Adrenal gland (tissue), 5 donors: ENCODE results near the gene SULT1A2.
"Not testable (repeated sequence)": the region's sequence is repeated elsewhere in the genome, so short reads cannot be mapped to it uniquely, and the experiment has no call there.

Source experiments
- POLR2A ChIP-seq, 2 donors: fragments of 450-650 bp; IDR thresholded peaks; one replicate each; pipeline ENCODE4 v1.6.1; 2017; ENCODE audit warnings: antibody characterized with exemption in 2 of 2, mild to moderate bottlenecking in 2 of 2, moderate library complexity in 1 of 2
- TF ChIP-seq, protein P1 (sequence below), 6 experiments: fragments of 450-650 bp in 4 of 6; fragments of 200-600 bp in 2 of 6; sonication (generic) in 1 of 6; IDR thresholded peaks; 1 replicate in 5 of 6; 2 replicates in 1 of 6; pipeline versions ENCODE4 v1.5.1 to v1.8.0; 2016 to 2021; ENCODE audit warnings: antibody characterized with exemption in 6 of 6, mild to moderate bottlenecking in 2 of 6, moderate library complexity in 1 of 6
- donor health status: DM: no; HTN: no; CAD: no.

DNA sequence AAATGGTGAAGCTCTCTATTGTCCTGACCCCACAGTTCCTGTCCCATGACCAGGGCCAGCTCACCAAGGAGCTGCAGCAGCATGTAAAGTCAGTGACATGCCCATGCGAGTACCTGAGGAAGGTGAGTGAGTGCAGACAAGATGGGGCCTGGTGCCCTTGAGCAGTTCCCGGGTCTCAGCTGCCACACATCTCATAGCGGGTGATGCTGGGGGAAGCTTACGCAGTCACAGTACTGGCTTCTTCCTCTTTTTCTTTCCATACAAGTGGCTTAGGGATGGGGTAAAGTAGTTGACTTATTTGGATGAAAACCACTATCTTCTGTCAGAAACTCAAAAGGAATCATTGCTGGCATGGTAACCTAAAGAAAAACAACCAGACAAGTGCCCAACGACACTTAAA lies 41.5 kb upstream of the SULT1A2 start:
- TF ChIP-seq POLR2A (IDR thresholded peaks at IDR 0.05), result not testable (repeated sequence)
- TF ChIP-seq, protein P1, sequence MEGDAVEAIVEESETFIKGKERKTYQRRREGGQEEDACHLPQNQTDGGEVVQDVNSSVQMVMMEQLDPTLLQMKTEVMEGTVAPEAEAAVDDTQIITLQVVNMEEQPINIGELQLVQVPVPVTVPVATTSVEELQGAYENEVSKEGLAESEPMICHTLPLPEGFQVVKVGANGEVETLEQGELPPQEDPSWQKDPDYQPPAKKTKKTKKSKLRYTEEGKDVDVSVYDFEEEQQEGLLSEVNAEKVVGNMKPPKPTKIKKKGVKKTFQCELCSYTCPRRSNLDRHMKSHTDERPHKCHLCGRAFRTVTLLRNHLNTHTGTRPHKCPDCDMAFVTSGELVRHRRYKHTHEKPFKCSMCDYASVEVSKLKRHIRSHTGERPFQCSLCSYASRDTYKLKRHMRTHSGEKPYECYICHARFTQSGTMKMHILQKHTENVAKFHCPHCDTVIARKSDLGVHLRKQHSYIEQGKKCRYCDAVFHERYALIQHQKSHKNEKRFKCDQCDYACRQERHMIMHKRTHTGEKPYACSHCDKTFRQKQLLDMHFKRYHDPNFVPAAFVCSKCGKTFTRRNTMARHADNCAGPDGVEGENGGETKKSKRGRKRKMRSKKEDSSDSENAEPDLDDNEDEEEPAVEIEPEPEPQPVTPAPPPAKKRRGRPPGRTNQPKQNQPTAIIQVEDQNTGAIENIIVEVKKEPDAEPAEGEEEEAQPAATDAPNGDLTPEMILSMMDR (IDR thresholded peaks at IDR 0.05), result not testable (repeated sequence)
